ENCODE measurements around the gene FAHD1. TPM values are rescaled to one million over a fixed set of nuclear protein-coding genes. Genes with fewer than 3 reads are reported as not detected.

The FAHD1 gene
- total and polyA plus RNA-seq, 4 donors = 7.4 to 42.1 (median 12.5) TPM

DNA sequence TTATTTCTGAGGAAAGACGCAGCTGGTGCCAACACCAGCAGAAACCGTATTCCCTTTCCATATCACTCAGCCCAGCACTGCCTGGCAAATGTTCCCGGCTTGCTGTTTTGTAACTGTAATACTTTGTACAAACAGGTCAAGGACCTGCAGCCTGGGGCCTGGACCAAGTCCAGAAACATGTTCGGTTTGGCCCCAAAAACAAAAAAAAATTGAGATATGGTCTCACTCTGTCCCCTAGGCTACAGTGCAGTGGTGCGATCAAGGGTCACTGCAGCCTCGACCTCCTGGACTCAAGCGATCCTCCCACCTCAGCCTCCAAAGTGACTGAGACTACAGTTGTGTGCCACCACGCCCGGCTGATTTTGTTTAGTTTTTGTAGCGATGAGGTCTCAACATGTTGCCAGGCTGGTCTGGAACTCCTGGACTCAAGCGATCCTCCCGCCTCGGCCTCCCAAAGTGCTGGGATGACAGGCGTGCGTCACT, 1.6 kb upstream of the FAHD1 start:
- Histone ChIP-seq H3K4me1 (ENCODE audit: control insufficient read depth in 1 of 2, insufficient read depth in 2 of 2, low read length in 2 of 2) (no peaks in the 10 kb centered on the region), H3K27me3 (ENCODE audit: control insufficient read depth in 1 of 2, insufficient read depth in 2 of 2, low read length in 1 of 2) (no peaks in the 10 kb centered on the region), H3K27ac (ENCODE audit: low read depth in 1 of 2, low read length in 2 of 2) (no peak overlapping the region), H3K9me3 (ENCODE audit: control insufficient read depth, low read length) (no peaks in the 10 kb centered on the region), H3K36me3 (ENCODE audit: control insufficient read depth in 1 of 2, insufficient read depth in 2 of 2, low read length in 1 of 2) (no peaks in the 10 kb centered on the region), H3K4me3 (ENCODE audit: low read length in 2 of 2) (no peak overlapping the region)
- ATAC-seq (ENCODE audit: low FRiP score) (no peak), DNase-seq (peak in 1 of 2 donors; percentile 58)
- intact Hi-C loops (cut with DNase I) = loop anchor here in 1 of 2 donors (5.0 kb wide), 1 partner anchor 43 kb away; the partner anchor contains the start of genes NUBP2 and SPSB3
- 69 to 71% methylated on average over 15 of the region's 15 CpGs for WGBS, 2 donors

- H3K36me3 ChIP-seq (ENCODE audit: control insufficient read depth in 1 of 2, insufficient read depth in 2 of 2, low read length in 1 of 2) = no peaks in the 10 kb centered on the region
- DNase-seq (peak in 1 of 2 donors; percentile 71), ATAC-seq (ENCODE audit: low FRiP score) (peak; percentile 1)
- intact Hi-C loops (cut with DNase I) = loop anchor here in 1 of 2 donors (5.0 kb wide), 1 partner anchor 44 kb away; the partner anchor contains the start of genes NUBP2 and SPSB3
- whole genome bisulfite sequencing, 2 donors = 2% methylated on average over 49 to 96 of the region's 96 CpGs
- H3K9me3 ChIP-seq (ENCODE audit: control insufficient read depth, low read length) = no peaks in the 10 kb centered on the region
- H3K4me1 ChIP-seq (ENCODE audit: control insufficient read depth in 1 of 2, insufficient read depth in 2 of 2, low read length in 2 of 2) = no peaks in the 10 kb centered on the region
- no peaks in the 10 kb centered on the region for H3K27me3 ChIP-seq (ENCODE audit: control insufficient read depth in 1 of 2, insufficient read depth in 2 of 2, low read length in 1 of 2)
- H3K27ac ChIP-seq (ENCODE audit: low read depth in 1 of 2, low read length in 2 of 2) = peak overlapping the region in 1 of 2 donors; percentile 44
- peak overlapping the region; percentile 77 to 83 for H3K4me3 ChIP-seq (ENCODE audit: low read length in 2 of 2)
These were observed 929 bp upstream of the FAHD1 start for GRCh38 chr16:1825864-1826690.

DNA sequence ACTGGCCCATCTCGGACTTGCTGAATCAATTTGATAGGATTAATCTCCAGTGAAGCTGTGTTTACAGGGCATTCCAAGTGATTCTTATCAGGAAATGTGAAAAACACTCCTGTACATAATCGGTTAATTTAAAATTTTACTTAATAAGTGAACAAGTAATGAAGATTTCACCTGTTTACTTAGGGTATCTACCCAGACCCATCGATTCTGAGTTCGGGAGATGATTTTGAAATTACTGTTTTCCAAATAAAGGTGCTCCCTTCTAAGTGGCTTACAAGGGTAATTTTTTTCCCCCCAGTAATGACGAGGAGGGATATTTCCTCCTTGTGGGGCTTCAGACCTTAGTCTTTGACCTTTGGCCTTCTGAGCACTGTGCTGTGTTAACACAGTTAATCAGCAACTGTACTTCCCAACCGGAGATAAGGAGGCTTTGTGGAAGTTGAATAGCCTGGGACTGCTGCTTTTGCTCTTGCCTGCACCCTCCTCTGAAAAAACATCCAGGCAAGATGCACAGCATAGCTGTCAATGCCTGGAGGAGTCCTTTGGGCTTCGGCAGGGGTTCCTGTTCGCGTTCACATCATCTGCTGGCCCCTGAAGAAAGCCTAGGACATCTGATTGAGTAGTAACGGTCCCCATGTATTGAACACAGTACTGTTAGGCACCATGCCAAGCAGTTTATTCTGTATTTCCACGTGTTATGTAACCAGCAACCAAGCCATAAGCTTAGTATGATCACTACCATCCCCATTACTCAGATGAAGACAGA, 1.8 kb downstream of the FAHD1 start:
- ATAC-seq (ENCODE audit: low FRiP score) = no peak
- peak in 1 of 2 donors; percentile 43 for DNase-seq
- WGBS, 2 donors = 79 to 84% methylated on average over 11 of the region's 11 CpGs
- H3K27me3 ChIP-seq (ENCODE audit: control insufficient read depth in 1 of 2, insufficient read depth in 2 of 2, low read length in 1 of 2) = no peaks in the 10 kb centered on the region
- no peaks in the 10 kb centered on the region for H3K36me3 ChIP-seq (ENCODE audit: control insufficient read depth in 1 of 2, insufficient read depth in 2 of 2, low read length in 1 of 2)
- intact Hi-C loops (cut with DNase I) = loop anchor here in 1 of 2 donors (5.0 kb wide), 1 partner anchor 47 kb away; the partner anchor contains the start of genes NUBP2 and SPSB3
- no peaks in the 10 kb centered on the region for H3K9me3 ChIP-seq (ENCODE audit: control insufficient read depth, low read length)
- H3K4me1 ChIP-seq (ENCODE audit: control insufficient read depth in 1 of 2, insufficient read depth in 2 of 2, low read length in 2 of 2) = no peaks in the 10 kb centered on the region
- no peak overlapping the region for H3K27ac ChIP-seq (ENCODE audit: low read depth in 1 of 2, low read length in 2 of 2)
- no peak overlapping the region for H3K4me3 ChIP-seq (ENCODE audit: low read length in 2 of 2)

DNA sequence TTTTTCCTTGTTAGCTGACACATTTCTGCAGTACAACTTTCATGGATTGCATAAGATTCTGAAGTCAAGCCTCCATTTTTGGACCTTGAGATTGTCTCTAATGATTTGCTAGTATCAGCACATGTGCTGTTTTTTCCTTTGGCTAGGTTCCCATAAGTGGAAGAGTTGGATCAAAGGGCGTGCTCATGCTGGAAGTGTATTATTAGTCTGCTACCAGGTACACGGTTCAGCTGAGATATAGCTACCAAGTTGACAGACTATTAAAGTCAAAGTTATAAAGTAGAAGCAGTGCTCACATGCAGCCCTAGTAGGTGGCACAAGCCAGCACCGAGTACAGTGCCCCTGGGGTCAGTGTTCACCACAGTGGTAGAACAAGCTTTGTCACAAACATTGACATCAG, 3.2 kb downstream of the FAHD1 start:
- no peaks in the 10 kb centered on the region for H3K36me3 ChIP-seq (ENCODE audit: control insufficient read depth in 1 of 2, insufficient read depth in 2 of 2, low read length in 1 of 2)
- intact Hi-C loops (cut with DNase I) = no loop called here
- H3K27me3 ChIP-seq (ENCODE audit: control insufficient read depth in 1 of 2, insufficient read depth in 2 of 2, low read length in 1 of 2) = no peaks in the 10 kb centered on the region
- WGBS, 2 donors = 66 to 72% methylated on average over 3 of the region's 3 CpGs
- H3K9me3 ChIP-seq (ENCODE audit: control insufficient read depth, low read length) = no peaks in the 10 kb centered on the region
- ATAC-seq (ENCODE audit: low FRiP score) = no peak
- H3K4me1 ChIP-seq (ENCODE audit: control insufficient read depth in 1 of 2, insufficient read depth in 2 of 2, low read length in 2 of 2) = no peaks in the 10 kb centered on the region
- H3K4me3 ChIP-seq (ENCODE audit: low read length in 2 of 2) = no peak overlapping the region
- H3K27ac ChIP-seq (ENCODE audit: low read depth in 1 of 2, low read length in 2 of 2) = no peak overlapping the region
- DNase-seq = peak in 1 of 2 donors; percentile 43

DNA sequence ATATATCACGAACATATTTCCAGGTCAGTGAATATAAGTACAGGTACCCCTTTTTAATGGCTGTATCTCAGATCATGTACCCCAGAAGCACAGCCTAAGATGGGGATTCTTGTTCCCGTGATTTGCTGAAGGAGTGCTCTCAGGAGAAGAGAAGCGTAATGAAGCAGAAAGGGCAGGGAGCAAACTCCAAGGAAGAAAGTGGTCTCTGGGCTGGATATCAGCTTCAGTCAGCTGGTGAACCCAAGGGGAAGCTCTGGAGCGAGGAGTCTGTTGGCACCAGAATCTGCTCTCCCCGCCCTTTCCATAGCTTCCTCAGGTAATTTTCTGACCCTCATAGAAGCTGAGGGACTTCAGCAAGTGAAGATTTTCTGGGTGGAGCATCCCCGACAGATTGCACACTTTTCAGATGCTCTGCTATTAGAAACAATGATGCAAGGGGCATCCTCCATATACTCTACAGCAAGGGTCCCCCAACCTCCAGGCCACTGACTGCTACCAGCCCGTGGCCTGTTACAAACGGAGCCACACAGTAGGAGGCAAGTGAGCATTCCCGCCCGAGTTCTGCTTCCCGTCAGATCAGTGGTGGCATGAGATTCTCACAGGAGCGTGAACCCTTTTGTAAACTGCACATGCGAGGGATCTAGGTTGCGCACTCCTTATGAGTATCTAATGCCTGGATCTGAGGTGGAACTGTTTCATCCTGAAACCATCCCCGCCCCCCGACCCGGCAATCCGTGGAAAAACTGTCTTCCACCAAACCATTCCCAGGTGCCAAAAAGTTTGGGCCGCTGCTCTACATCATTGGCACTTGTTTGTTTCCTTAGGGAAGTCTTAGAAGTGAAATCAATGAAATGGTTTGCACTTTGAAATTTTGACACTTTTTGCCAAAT, 4.4 kb downstream of the FAHD1 start:
- H3K4me3 ChIP-seq (ENCODE audit: low read length in 2 of 2) = no peak overlapping the region
- 80 to 86% methylated on average over 19 of the region's 19 CpGs for WGBS, 2 donors
- no peak for ATAC-seq (ENCODE audit: low FRiP score)
- no peaks in the 10 kb centered on the region for H3K27me3 ChIP-seq (ENCODE audit: control insufficient read depth in 1 of 2, insufficient read depth in 2 of 2, low read length in 1 of 2)
- no peaks in the 10 kb centered on the region for H3K36me3 ChIP-seq (ENCODE audit: control insufficient read depth in 1 of 2, insufficient read depth in 2 of 2, low read length in 1 of 2)
- H3K4me1 ChIP-seq (ENCODE audit: control insufficient read depth in 1 of 2, insufficient read depth in 2 of 2, low read length in 2 of 2) = no peaks in the 10 kb centered on the region
- DNase-seq = peak in 1 of 2 donors; percentile 61
- H3K27ac ChIP-seq (ENCODE audit: low read depth in 1 of 2, low read length in 2 of 2) = no peak overlapping the region
- intact Hi-C loops (cut with DNase I) = no loop called here
- no peaks in the 10 kb centered on the region for H3K9me3 ChIP-seq (ENCODE audit: control insufficient read depth, low read length)

DNA sequence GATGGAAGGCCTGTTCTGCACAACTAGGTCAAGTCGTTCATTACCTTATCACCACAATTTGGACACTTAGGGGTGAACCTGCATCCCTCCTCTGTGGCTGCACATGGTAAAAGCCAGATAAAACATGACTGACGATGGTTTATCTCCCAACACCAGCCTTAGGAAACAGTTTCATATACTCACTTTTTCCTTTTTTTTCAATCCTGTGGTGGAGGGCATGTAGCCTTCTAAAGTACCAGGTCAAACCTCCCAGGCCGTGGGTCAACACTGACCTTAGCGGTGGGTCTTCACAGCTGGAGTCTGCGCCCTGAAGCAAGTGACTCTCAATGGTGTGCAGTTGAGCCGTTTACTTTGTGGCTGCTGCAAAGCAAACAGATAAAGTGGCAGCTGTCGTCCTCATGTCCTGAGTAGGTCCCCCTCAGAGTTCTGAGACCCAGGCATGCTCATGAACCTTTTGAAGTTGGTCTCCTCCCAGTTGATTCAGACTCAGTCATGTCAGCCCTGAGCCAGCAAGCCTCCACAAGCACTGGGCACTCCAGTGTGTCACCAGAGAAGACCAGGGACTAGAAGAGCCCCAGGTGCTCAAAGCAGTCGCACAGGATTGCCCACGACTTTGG, 5.9 kb downstream of the FAHD1 start:
- H3K27me3 ChIP-seq (ENCODE audit: control insufficient read depth in 1 of 2, insufficient read depth in 2 of 2, low read length in 1 of 2) = no peaks in the 10 kb centered on the region
- no peaks in the 10 kb centered on the region for H3K9me3 ChIP-seq (ENCODE audit: control insufficient read depth, low read length)
- no peak for DNase-seq
- H3K36me3 ChIP-seq (ENCODE audit: control insufficient read depth in 1 of 2, insufficient read depth in 2 of 2, low read length in 1 of 2) = no peaks in the 10 kb centered on the region
- intact Hi-C loops (cut with DNase I) = no loop called here
- H3K4me3 ChIP-seq (ENCODE audit: low read length in 2 of 2) = no peak overlapping the region
- no peak for ATAC-seq (ENCODE audit: low FRiP score)
- no peaks in the 10 kb centered on the region for H3K4me1 ChIP-seq (ENCODE audit: control insufficient read depth in 1 of 2, insufficient read depth in 2 of 2, low read length in 2 of 2)
- WGBS, 2 donors = 67 to 81% methylated on average over 9 of the region's 9 CpGs
- no peak overlapping the region for H3K27ac ChIP-seq (ENCODE audit: low read depth in 1 of 2, low read length in 2 of 2)

GRCh38 chr16:1834096-1834495, 7.1 kb downstream of the FAHD1 start:
- H3K4me3 ChIP-seq (ENCODE audit: low read length in 2 of 2) = no peak overlapping the region
- ATAC-seq (ENCODE audit: low FRiP score) (no peak), DNase-seq (no peak)
- WGBS, 2 donors = 84 to 87% methylated on average over 5 of the region's 5 CpGs
- no peak overlapping the region for H3K27ac ChIP-seq (ENCODE audit: low read depth in 1 of 2, low read length in 2 of 2)
- intact Hi-C loops (cut with DNase I) = no loop called here
- H3K36me3 ChIP-seq (ENCODE audit: control insufficient read depth in 1 of 2, insufficient read depth in 2 of 2, low read length in 1 of 2) = no peaks in the 10 kb centered on the region
- H3K27me3 ChIP-seq (ENCODE audit: control insufficient read depth in 1 of 2, insufficient read depth in 2 of 2, low read length in 1 of 2) = no peaks in the 10 kb centered on the region
- no peaks in the 10 kb centered on the region for H3K4me1 ChIP-seq (ENCODE audit: control insufficient read depth in 1 of 2, insufficient read depth in 2 of 2, low read length in 2 of 2)
- no peaks in the 10 kb centered on the region for H3K9me3 ChIP-seq (ENCODE audit: control insufficient read depth, low read length)

- H3K4me3 ChIP-seq (ENCODE audit: low read length in 2 of 2) = no peak overlapping the region
- H3K27me3 ChIP-seq (ENCODE audit: control insufficient read depth in 1 of 2, insufficient read depth in 2 of 2, low read length in 1 of 2) = no peaks in the 10 kb centered on the region
- no peaks in the 10 kb centered on the region for H3K4me1 ChIP-seq (ENCODE audit: control insufficient read depth in 1 of 2, insufficient read depth in 2 of 2, low read length in 2 of 2)
- H3K27ac ChIP-seq (ENCODE audit: low read depth in 1 of 2, low read length in 2 of 2) = no peak overlapping the region
- WGBS, 2 donors = 51 to 59% methylated on average over 9 of the region's 9 CpGs
- H3K9me3 ChIP-seq (ENCODE audit: control insufficient read depth, low read length) = no peaks in the 10 kb centered on the region
- DNase-seq (peak in 1 of 2 donors; percentile 30), ATAC-seq (ENCODE audit: low FRiP score) (no peak)
- no peaks in the 10 kb centered on the region for H3K36me3 ChIP-seq (ENCODE audit: control insufficient read depth in 1 of 2, insufficient read depth in 2 of 2, low read length in 1 of 2)
- intact Hi-C loops (cut with DNase I) = no loop called here
These were observed 12.5 kb downstream of the FAHD1 start for GRCh38 chr16:1839554-1839953.
